Measurements from ENCODE around the gene IGFN1.

Gene IGFN1

DNA sequence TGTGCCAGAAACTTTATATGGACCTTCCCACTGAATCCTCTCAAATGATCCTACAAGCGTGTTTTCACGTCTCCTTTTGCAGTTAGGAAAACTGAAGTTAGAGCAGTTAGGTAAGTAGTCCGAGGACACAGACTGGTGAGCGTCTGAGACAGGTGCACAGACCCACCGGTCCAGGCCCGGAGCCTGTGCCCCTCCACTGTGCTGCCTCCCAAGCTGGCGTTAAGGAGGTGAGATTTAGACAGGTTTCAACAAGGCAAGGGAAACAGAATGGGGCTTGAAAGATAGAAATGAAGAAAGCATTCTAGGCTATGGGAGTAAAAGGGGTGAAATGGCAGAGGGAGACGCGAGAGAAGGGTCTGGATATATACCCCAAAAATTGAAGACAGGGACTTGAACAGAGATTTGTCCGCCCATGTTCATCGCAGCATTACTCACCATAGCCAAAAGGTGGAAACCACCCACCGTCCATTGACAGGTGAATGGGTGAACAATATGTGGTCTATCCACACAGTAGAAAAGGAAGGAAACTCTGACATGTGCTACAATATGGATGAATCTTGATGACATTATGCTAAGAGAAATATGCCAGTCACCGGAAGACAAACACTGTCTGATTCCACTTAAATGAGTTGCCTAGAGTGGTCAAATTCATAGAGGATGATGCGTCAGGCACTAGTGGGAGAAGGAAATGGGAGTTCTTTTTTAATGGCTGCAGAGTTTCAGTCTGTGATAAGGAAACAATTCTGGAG is 77.0 kb downstream of the IGFN1 start:
- no peak for FAIRE-seq

DNA sequence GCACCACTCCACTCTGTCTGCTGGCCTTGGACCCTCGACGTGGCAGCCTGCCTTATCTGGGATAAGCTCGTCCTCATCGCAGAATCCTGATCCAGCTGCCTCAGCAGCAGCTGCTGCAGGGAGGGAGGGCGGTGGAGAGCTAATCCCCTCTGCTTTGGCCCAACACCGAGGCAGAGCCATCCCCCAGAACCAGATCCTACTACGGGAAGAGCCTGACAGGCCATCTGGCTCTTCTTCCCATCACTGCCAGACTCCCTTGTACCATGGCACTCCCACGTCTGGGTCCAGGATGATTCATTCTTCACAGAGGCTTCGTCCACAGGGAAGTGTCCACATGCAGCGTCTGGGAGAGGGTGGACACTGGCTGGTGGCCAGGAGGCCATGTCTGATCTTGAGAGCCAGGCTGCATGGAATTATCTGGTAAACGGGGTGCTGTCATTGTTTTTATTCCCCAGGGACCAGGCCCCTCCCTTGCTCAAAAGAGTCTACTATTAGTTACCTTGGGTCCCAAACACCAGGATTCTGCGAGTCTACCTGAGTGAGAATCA is 78.1 kb downstream of the IGFN1 start:
- FAIRE-seq, result no peak

DNA sequence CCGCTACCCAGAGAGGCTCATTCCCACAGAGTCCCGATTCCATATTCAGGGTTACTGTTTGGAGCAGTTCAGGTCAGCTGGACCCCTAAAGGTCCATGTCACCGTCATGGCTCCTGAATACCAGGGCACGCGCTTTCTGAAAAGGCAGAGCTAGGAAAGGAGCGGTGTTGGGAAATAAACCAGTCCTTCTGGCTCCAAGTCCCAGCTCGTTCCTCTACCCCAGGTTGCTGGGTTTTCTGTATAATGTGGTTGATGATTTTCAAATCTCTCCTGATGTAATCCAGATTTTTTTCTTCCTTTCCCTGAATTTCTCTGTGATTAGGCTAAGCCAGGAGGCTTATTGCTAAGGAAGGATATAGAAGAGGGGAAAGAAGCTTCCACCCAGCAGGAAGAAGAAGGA is 78.7 kb downstream of the IGFN1 start:
- no peak for FAIRE-seq

DNA sequence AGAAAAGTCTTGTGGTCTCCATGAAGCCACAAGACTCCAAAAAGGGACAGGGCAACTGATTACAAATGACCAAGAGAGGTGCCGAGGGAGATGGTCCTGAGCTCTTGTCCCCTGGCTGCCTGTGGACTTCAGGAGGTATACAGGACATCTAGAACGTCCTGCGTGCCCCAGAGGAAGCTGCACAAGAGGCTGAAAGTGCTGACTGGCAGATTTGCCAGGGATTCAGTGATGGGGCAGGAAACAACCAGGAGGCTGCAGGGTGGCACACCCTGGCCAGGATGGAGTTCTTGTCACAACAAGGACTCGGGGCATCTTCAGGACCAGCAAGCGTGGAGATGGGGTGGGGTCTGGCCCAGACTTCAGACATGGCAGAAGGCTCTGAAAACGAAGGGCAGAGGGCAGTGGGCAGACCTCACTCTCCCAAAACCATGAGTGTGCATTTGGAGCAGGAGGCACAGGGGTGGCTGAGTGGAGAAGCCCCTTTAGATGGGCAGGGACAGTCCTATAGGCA is 79.3 kb downstream of the IGFN1 start:
- no peak for FAIRE-seq

DNA sequence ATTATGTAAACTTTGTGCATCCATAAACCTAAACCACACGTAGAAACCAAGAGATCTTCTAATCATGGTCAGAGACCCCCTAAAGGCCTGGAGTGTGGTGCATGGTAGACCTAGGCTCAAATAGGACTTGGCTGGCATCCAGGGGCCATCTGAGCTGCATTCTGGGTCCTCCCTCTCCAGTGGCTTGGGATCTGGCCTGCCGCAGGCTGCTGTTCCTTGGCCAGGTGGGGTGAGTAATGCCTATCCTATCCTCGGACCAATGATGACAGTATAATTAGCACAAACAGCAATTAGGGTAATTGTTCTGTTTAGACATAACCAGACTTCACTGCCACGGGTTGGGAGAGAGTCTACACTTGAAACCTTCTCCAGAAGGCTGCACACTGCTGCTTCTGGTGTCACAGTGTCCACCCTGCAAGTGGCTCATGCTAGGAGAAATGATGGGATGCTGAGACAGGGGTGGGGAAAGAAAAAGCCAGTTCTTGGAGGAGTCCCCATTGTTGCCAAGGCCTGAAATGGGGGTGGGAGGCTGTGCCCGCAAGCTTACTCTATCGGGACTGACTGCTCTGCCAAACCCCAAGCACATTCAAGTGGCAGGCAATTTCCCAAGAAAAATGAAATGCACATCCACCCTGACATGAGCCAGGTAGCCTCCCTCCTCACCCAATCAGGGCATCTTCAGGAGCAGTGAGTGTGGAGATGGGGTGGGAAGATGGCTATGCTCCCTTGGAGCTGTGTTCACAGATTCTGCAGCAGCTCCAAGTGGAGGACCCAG is 80.2 kb downstream of the IGFN1 start:
- FAIRE-seq, result no peak

DNA sequence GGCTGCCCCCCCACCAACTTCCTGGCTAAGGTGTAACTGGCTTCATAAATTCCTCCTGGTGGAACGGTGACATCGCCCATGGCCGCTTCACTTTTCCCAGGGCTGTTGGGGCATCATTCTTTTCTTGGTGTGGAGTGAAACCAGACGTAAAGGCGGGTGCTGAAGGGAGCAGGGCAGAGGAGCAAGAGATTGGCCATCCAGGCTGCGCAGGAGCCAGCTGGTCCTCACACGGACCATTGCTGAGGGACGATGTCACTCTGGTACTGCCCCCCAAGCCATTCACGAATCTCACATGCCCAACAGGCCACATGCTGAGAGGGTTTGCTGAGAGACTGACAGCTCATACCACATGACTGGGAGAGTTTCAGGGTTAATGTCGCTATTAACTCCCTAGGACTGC is 82.2 kb downstream of the IGFN1 start:
- no peak for FAIRE-seq

DNA sequence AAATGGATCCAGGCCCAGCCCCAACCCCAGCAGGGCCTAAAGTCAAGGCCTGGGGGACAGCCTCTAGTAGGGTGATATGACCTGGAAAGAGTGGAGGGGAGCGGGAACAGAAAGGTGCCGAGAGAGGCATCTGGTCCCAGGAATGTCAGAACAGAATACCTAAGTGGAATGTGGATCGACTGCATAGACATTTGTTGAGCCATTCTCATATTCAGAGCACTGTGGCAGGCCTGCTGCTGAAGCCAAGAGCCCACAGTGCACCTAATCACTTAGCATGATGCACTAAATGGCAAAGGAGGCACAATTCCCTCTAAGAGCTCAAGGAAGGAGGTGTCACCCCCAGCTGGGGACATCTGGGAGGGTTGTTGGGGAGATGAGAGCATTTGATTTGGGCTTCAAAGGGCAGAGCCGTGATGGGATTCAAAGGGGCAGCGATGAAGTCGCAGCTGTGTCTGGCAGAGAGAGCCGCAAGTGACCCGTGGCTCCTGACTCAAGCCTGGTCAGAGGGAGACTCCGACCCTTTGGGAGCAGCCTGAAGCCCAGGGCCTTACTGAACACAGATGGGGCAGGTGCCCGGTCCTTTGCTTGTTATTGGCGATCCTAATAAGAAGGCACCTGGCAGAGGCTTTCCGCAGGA is 84.1 kb downstream of the IGFN1 start:
- no peak for FAIRE-seq

DNA sequence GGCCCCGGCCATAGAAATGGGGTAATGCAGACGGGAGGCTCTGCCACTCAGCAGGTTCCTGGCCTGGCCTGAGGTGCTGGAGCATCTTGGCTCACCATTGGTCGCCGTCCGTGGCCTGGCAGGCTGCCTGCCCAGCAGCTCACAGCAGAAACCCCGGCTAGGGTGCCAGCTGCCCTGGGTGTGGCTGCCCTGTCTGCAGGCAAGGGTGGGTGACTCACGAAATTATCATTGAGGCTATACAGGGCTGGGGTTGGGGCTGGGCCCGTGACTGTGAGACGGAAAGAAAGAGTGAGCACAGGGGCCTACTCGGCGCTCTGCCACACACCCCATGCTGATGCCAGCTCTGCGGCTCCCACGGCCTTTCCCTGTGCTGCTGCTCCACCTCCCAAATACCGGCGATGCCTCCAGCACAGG is 84.6 kb downstream of the IGFN1 start:
- FAIRE-seq, result no peak

DNA sequence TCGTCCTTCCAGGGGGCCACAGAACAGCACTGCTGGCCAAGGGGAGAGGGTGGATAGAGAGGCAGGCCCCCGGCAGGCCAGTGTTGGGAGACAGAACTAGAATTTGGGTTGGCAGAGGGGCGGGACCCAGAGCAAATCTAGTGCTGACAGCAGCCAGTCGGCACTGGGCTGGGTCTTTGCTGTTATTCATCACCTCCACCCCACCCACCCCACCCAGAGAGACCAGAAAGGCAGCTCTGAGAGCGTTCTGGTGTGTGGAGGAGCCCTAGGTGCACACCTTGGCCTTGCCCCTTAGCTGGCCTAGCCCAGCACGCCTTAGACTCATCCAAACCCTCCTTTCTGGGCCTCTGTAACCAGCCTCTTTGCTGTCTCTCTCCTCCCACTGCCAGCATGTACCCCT is 86.3 kb downstream of the IGFN1 start:
- FAIRE-seq, result no peak

DNA sequence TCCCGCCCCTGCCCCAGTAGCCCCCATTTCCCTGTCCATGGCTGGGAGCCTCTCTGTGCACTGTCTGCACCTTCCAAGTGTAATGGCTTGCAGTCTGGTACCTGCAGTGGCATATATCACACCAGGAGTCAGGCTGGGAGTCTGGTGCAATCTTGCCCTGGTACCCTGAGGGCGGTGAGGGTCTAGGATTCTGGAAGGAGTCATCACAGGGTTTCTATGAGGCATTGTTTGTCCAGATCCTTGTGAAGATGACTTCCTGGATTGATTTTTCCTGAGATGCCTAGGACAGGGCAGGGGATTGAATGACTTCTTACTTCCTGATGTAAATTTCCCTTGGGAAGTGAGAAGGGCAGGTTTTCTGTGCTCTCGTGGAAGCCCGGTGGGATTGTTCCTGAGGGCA is 86.8 kb downstream of the IGFN1 start:
- no peak for FAIRE-seq

Measured in G401.6 (cell line).